Neutrophil (primary cell): ENCODE data around the gene CTDSPL.
A peak's percentile ranks its signal among the peaks of the same experiment; 100 is the strongest.

Source experiments
- H3K27ac ChIP-seq: fragments of 200-600 bp; sonication (generic); 2 replicates; pipeline ENCODE4 v1.5.1; 2016; ENCODE audit warnings: mild to moderate bottlenecking, moderate library complexity
- H3K27me3 ChIP-seq: fragments of 200-600 bp; sonication (generic); 2 replicates; pipeline ENCODE4 v1.6.0; 2016; ENCODE audit warnings: mild to moderate bottlenecking
- H3K36me3 ChIP-seq: fragments of 200-600 bp; sonication (generic); 2 replicates; pipeline ENCODE4 v1.5.1; 2017
- H3K4me1 ChIP-seq, 2 experiments: fragments of 200-600 bp in 1 of 2; sonication (generic) in 1 of 2; 1 replicate in 1 of 2; 2 replicates in 1 of 2; pipeline versions ENCODE4 v1.5.1 to v1.6.1; 2013 to 2016; ENCODE audit warnings: low read depth in 1 of 2, low read length in 1 of 2, mild to moderate bottlenecking in 1 of 2, moderate library complexity in 1 of 2; ENCODE audit not compliant: control insufficient read depth in 1 of 2, insufficient read depth in 1 of 2
- H3K4me3 ChIP-seq, 2 experiments: fragments of 200-600 bp in 1 of 2; sonication (generic) in 1 of 2; 1 replicate in 1 of 2; 2 replicates in 1 of 2; pipeline ENCODE4 v1.5.1; 2013 to 2016; ENCODE audit warnings: low read depth in 1 of 2, low read length in 1 of 2, mild to moderate bottlenecking in 1 of 2, moderate library complexity in 1 of 2
- H3K9me3 ChIP-seq: fragments of 200-600 bp; sonication (generic); 2 replicates; pipeline ENCODE4 v1.5.1; 2016
- CTCF ChIP-seq: fragments of 200-600 bp; sonication (generic); IDR thresholded peaks from 2 replicates; pipeline ENCODE4 v1.5.1; 2016; ENCODE audit warnings: antibody characterized with exemption

CTDSPL gene

GRCh38 chr3:37993460-37993819 is 131.8 kb downstream of the CTDSPL start:
- H3K27ac ChIP-seq: peak overlapping the region; percentile 71
- TF ChIP-seq CTCF: no peak
- no peaks in the 10 kb centered on the region for H3K27me3 ChIP-seq
- peaks cover 74 to 75% of the 10 kb centered on the region in 2 experiments for H3K4me1 ChIP-seq
- peak overlapping the region; percentile 75 for H3K4me3 ChIP-seq
- H3K9me3 ChIP-seq: no peaks in the 10 kb centered on the region
- H3K36me3 ChIP-seq: no peaks in the 10 kb centered on the region

DNA sequence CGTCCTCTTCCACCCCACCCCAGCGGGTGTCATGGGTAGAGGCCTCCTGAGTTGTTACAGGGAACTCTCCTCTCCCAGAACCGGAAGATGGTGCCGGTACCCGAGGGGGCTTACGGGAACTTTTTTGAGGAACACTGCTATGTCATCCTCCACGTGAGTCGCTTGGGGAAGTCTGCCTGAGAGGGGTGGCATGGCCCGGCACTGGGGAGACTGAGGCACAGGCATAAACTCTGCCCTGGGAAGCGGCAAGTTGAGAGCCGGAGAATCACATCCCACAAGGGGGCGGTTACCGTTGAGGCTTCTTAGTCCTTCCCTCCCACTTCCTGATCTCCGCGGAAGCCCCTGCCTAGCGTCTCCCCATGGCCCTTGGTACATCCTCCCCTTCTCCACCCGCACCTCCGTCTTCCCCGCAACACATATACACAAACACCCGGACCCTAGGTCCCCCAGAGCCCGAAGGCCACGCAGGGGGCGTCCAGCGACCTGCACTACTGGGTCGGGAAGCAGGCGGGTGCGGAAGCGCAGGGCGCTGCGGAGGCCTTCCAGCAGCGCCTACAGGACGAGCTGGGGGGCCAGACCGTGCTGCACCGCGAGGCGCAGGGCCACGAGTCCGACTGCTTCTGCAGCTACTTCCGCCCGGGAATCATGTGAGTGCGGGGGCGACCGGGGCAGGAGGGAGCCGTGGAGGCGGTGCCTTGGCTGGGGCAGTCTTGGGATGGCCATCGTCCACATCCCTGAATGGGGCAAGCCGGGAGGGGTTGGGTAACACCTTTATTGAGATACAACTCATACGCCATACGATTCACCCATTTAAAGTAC is 132.3 kb downstream of the CTDSPL start:
- H3K27ac ChIP-seq: peak overlapping the region; percentile 71
- H3K4me3 ChIP-seq: peak overlapping the region; percentile 75
- no peaks in the 10 kb centered on the region for H3K36me3 ChIP-seq
- TF ChIP-seq CTCF: no peak
- no peaks in the 10 kb centered on the region for H3K9me3 ChIP-seq
- H3K4me1 ChIP-seq: peaks cover 73% of the 10 kb centered on the region in 2 experiments
- H3K27me3 ChIP-seq: no peaks in the 10 kb centered on the region

DNA sequence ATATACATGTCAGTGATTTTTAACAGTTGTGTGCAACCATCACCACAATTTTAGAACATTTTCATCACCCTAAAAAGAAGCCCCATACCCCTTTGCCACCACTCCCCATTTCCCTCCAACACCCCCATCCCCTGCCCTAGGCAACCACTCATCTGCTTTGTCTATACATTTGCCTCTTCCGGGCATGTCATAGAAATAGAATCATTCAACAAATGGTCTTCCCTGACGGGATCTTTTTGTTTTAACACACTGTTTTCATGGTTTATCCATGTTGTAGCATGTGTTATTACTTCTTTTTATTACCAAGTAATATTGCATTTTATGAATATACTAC is 132.9 kb downstream of the CTDSPL start:
- Histone ChIP-seq H3K27ac (peak overlapping the region; percentile 71), H3K9me3 (no peaks in the 10 kb centered on the region), H3K27me3 (no peaks in the 10 kb centered on the region), H3K36me3 (no peaks in the 10 kb centered on the region), H3K4me3 (peak overlapping the region; percentile 75), H3K4me1 (peaks cover 72 to 73% of the 10 kb centered on the region in 2 experiments)
- no peak for TF ChIP-seq CTCF

DNA sequence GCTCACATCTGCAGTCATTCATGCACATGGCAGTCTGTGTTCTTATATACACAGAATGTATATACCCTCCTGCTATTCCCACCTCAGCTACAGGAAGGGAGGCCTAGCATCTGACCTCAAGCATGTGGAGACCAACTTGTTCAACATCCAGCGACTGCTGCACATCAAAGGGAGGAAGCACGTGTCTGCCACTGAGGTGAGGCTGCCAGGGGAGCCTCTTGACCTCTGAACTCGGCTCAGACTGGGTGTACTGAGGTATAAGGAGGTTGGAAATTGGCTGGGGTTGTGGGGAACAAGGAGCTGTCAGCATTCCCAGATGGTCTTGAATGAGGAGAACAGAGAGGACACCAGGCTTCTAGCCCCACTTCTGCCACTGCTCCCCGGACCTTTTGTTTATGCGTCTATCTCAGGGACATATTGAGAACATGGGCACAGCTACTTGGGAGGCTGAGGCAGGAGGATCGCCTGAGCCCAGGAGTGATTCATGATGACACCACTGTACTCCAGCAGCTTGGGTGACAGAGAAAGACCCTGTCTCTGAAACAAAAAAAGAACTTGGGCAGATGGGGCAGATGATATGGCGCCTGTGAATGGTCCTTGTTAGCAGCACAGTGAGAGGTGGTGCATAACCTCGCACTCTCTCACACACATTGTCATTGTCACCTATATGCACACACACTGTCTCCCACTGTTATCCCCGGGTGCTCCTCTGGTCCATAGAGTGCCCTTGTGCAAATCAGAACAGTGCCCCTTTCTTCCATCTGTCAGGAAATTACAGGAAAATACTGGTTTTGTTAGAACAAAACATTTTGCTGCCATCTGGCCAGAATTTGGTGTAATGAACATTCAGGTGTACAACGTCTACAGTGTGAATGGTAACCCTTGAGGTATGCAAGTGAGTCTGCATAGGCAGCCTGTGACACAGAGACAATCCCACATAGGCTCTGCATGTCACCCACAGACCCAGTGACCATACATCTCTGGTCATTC is 134.3 kb downstream of the CTDSPL start:
- H3K36me3 ChIP-seq: no peaks in the 10 kb centered on the region
- no peaks in the 10 kb centered on the region for H3K27me3 ChIP-seq
- peak overlapping the region; percentile 45 for H3K27ac ChIP-seq
- H3K9me3 ChIP-seq: no peaks in the 10 kb centered on the region
- H3K4me3 ChIP-seq: no peak overlapping the region
- H3K4me1 ChIP-seq: peaks cover 62 to 74% of the 10 kb centered on the region in 2 experiments
- no peak for TF ChIP-seq CTCF

DNA sequence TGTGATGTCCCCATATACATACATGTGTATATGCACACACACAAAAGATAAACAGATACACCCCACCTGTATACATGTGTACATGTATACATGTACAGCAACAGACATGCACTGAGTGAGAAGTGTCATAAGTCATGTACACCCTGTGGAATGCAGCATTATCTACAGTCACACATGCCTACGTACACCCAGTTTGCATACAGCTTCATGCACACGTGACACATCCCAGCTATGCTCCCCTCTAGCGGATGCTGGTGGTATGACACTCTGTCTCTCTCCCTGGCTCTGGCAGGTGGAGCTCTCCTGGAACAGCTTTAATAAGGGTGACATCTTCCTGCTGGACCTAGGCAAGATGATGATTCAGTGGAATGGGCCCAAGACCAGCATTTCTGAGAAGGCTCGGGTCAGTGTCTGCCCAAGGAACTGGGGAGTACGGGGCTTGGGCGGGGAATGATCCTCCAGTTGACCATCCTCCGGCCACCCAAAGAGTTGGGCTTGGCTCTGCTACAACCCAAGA is 135.2 kb downstream of the CTDSPL start:
- Histone ChIP-seq H3K36me3 (no peaks in the 10 kb centered on the region), H3K9me3 (no peaks in the 10 kb centered on the region), H3K4me1 (peaks cover 58 to 68% of the 10 kb centered on the region in 2 experiments), H3K27ac (peak overlapping the region; percentile 96), H3K27me3 (no peaks in the 10 kb centered on the region), H3K4me3 (no peak overlapping the region)
- TF ChIP-seq CTCF: peak; percentile 98
